GM12872 (cell line): ENCODE measurements around the gene NECTIN1.

Source experiments
- CTCF ChIP-seq: IDR thresholded peaks from 3 replicates; pipeline ENCODE4 v1.5.1; 2011; ENCODE audit warnings: low read depth, mild to moderate bottlenecking, low read length, moderate library complexity; ENCODE audit not compliant: insufficient read depth

The NECTIN1 gene

DNA sequence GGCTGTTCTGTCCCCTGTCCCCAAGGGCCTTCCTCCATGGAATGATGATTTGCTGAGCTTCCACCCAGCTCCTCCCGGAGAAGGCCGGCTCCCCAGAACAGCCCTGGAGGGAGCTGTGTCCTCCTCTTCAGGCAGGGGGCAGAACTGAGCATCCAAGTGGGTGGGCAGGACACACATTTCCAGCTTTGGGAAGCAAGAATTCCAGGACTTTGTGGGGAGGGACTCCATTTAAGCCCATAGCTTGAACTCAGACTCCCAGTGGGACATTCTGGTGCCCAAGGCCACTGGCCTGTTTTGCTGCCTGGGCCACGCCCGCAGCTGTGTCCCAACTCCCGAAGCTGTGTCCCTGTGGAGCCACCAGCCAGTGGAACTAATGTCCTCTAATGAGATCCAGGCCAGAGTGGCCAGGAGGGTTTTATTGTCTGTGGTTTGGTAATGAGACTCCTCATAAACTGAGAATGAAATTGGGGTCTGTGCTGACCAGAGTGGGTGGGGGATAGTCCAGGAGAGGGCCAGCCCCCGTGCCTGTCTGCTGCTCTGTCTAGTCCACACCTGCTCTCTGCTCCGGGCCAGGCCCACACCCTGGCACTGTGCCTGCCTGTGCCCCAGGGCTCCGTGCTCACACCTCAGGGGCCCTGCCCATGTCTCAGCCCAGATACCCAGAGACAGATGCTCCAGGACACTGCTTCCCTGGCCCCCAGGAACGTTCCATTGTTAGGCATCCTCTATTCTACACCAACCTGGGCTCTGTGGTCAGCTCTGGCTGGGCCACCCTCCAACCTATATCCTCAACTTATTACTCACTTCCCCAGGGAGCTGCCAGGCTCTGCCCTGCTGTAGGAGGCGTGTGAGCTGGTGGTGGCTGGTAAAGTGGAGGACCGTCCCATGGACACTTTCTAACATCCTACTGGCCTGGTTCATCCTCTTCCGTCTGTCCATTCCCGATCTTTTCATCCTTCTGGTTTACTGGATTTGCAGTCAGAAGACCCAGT is 7.6 kb downstream of the NECTIN1 start:
- TF ChIP-seq CTCF: peak; percentile 54

DNA sequence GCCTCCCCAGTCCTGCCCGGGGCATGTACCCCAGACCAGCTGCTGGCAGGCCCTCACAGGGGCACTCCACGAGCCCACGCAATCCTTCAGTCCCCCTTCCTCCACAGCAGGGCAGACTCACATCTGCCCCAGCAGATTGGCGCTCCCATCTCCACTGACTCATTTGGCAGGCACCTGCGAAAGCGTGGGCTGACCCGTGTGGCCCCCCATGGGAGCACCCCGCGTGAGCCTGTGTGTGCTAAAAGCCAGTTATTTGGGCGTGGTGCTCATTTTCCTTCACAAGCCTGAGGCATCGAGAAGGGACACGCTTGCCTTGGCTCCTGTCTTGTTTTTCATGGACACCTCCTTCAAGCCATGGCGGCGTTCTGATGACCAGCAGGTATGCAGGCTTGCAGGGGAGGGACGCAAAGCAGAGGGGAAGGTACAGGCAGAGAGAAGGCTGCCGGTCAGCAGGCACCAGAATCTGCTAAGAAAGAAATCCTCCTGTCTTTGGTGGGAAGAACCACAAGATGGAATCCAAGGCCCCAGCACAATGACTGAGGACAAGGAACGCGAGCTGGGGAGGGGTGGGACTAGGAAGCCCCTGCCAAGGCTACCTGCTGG is 8.6 kb downstream of the NECTIN1 start:
- no peak for TF ChIP-seq CTCF

DNA sequence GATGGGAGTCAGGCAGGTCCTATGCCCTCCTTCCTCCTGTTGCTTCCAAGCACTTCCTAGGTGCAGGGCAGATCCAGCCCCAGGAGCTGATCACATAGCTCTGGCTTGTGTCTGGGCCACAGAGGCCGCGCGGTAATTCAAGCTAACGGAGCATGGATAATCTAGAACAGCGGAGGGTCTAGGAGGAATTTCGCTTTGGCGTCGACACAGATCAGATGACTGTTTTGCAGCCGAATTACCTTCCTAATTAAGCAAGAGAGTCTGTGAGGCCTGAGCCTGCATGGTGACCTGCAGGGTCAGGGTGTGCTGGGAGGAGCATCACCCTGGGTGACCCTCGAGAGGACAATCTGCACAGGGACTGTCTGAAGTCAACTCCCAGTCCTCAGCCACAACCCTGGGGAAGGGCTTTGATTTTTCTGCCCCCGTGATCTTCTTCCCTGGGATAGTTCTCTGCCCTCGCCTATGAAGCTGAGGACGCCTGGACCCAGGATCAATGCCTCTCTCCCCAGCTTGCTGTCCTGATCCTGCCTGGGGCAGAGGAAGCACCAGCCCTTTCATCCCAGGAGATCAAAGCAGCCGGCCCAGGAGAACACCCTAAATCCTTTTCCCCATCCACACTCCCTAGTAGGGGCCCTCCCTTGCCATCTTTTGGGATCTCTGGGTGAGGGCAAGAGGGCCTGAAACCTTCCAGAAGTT is 11.0 kb downstream of the NECTIN1 start:
- TF ChIP-seq CTCF: no peak

DNA sequence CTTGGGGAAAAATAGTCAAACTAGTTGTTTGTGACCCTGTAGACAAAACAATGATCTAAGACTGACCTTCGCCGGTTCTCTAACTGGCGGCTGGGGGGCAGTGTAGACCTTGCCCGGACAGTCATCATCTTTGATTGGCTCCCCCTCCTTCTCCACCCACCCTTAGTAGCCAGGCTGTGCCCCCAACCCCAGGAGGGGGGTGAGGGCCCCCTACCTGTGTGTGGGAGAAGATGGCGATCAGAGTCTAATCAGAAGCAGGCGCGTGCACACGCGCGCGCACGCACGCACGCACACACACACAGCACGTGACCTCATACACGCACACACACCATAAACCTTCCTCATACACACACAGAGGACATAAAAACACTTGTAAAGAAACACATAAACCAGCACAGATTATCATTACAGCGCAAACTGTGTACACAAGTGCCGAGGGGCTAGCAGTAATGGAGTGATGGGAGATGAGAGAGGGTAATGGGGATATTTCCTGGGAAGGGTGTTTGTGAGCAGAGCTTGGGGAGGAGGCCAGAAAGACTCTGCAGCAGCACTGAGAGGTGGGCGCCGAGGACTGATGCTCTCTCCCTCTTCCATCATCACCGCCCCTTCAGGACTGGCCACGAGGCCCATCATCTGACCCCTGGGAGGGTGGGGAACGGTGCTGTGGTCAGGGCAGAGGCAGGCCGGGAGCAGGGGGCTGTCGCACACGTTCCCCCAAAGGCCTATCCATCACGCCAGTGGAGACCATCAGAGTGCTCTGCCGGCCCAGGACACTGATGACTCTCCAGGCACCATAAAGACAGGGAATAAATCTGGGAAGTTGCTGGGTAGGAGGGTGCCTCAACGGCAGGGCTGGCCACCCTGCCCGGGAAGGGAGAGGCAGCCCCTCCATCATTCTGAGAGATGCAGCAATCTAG is 12.2 kb downstream of the NECTIN1 start:
- TF ChIP-seq CTCF: no peak

DNA sequence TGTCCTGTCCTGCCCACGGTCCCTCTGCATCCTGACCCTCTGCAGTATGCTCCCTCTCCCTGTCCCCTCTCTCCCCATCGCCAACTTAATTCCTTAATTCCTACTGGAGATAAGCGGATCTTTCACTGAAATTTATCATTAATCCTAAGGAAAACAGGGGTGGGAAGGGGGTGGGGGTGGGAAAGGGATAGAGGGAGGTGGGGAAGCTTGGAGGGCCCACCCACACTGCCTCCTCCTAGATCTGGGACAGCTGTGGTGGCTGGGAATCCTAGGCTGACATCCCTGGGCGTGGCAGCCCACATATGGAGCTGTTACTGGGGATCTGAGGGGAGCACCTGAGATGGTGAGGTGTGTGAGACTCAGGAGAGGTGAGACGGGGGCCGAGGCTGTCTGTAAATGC is 14.4 kb downstream of the NECTIN1 start:
- no peak for TF ChIP-seq CTCF

DNA sequence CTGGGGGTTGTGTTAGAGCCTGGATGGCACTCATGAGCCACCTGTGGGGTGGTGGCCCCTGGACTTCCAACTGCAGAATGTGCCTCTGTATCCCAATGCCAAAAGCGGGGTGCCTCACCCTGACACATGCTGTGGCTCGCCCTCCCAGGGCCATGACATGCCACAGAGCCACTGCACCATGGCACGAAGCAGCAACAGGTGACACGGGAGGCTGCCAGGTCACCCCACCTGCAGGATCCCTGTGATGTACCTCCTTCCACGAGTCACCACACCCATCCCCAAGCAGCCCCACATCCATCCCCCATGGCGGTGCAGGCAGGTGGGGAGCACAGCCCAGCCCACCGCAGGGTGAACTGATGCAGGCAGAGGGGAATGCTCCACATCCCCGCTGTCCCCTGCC is 14.8 kb downstream of the NECTIN1 start:
- no peak for TF ChIP-seq CTCF
